ENCODE measurements around the gene PNPLA3.
A peak's percentile ranks its signal among the peaks of the same experiment; 100 is the strongest.

Gene PNPLA3

GRCh38 chr22:43923631-43924464 is at the start of gene PNPLA3:
Gene PNPLA3, plus strand, starts transcription at chr22:43923805. Its CDS starts 107 bp downstream, at chr22:43923912.
- peak; percentile 97 for DNase-seq (ENCODE audit: low spot score)

GRCh38 chr22:43876866-43877509 is 46.6 kb upstream of the PNPLA3 start:
- no peak for DNase-seq (ENCODE audit: low spot score)

GRCh38 chr22:43878079-43878795 is 45.4 kb upstream of the PNPLA3 start:
- no peak for DNase-seq (ENCODE audit: low spot score)

- no peak for DNase-seq (ENCODE audit: low spot score)
These were observed 44.6 kb upstream of the PNPLA3 start for GRCh38 chr22:43878831-43879550.

- DNase-seq (ENCODE audit: low spot score), result no peak
These were observed 43.6 kb upstream of the PNPLA3 start for GRCh38 chr22:43879901-43880540.

- DNase-seq (ENCODE audit: low spot score), result no peak
These were observed 43.0 kb upstream of the PNPLA3 start for GRCh38 chr22:43880541-43880991.

GRCh38 chr22:43881091-43882061 is 42.2 kb upstream of the PNPLA3 start:
- no peak for DNase-seq (ENCODE audit: low spot score)

GRCh38 chr22:43882122-43882767 is 41.4 kb upstream of the PNPLA3 start:
- DNase-seq (ENCODE audit: low spot score), result no peak

- DNase-seq (ENCODE audit: low spot score), result peak; percentile 65
These were observed 40.5 kb upstream of the PNPLA3 start for GRCh38 chr22:43883012-43883661.

GRCh38 chr22:43883719-43884415 is 39.7 kb upstream of the PNPLA3 start:
- DNase-seq (ENCODE audit: low spot score), result no peak

- peak; percentile 87 for DNase-seq (ENCODE audit: low spot score)
These were observed 38.8 kb upstream of the PNPLA3 start for GRCh38 chr22:43884600-43885318.

- DNase-seq (ENCODE audit: low spot score), result no peak
These were observed 38.3 kb upstream of the PNPLA3 start for GRCh38 chr22:43885319-43885671.

GRCh38 chr22:43885786-43886185 is 37.8 kb upstream of the PNPLA3 start:
- no peak for DNase-seq (ENCODE audit: low spot score)

GRCh38 chr22:43886231-43886630 is 37.4 kb upstream of the PNPLA3 start:
- DNase-seq (ENCODE audit: low spot score), result no peak

- no peak for DNase-seq (ENCODE audit: low spot score)
These were observed 36.2 kb upstream of the PNPLA3 start for GRCh38 chr22:43887391-43887790.

- DNase-seq (ENCODE audit: low spot score), result no peak
These were observed 34.9 kb upstream of the PNPLA3 start for GRCh38 chr22:43888740-43889139.

- DNase-seq (ENCODE audit: low spot score), result no peak
These were observed 34.3 kb upstream of the PNPLA3 start for GRCh38 chr22:43889201-43889859.

GRCh38 chr22:43889860-43890253 is 33.7 kb upstream of the PNPLA3 start:
- peak; percentile 51 for DNase-seq (ENCODE audit: low spot score)
